Retinal pigment epithelial cell (primary cell): ENCODE measurements around the gene FYN.

ENCODE experiments used
- DNase-seq: peaks from one replicate; pipeline ENCODE4 v3.0.0-alpha.2; 2010; ENCODE audit warnings: low read depth
- H3K4me3 ChIP-seq: 2 replicates; pipeline ENCODE4 v1.5.1; 2011; ENCODE audit warnings: mild to moderate bottlenecking, low read length, control low read depth, moderate library complexity
- TF ChIP-seq, protein P1 (sequence below): conservative IDR thresholded peaks from 2 replicates; pipeline ENCODE4 v1.5.1; 2011; ENCODE audit warnings: low read depth, low read length, control low read depth, inconsistent platforms

Gene FYN

DNA sequence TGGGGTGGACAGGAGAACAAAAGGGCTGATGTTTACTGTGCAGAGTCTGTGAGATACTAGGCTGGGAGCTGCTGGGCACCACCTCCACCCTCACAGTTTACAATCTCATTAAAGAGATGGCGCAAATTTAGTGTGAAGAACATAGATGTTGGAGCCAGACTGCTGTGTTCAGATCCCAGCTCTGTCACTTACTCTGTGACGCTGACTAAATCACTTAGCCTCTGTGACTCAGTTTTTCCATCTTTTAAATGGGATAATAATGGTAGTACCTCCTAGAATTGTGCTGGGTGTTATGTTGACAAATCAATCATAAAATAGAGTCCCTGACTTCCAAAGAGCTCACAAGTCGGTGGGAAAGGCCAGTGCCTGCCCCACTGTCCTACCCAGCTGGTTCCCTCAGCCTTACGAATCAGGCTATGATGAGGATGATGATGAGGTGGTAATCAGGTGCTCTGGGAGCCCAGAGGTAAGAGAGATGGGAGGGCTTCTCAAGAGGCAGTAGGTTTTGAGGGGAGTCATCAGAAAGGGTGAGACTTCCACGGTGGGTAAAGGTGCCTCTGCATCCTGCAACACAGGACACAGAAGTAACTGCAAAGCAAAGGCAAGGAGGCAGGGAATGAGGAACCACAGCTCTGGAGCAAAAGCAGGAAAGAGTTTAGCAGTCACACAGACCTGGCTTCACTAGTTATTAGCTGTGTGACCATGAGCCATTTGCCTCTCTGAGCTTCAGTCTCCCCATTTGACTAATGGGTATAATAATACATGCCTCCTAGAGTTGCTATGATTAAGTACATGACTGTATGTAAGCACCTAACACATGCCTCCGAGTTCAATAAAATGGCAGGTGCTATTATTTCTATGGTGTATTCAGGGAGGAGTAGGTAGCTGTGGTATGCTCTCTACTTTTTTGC lies 8.9 kb downstream of the FYN start:
- TF ChIP-seq, protein P1, sequence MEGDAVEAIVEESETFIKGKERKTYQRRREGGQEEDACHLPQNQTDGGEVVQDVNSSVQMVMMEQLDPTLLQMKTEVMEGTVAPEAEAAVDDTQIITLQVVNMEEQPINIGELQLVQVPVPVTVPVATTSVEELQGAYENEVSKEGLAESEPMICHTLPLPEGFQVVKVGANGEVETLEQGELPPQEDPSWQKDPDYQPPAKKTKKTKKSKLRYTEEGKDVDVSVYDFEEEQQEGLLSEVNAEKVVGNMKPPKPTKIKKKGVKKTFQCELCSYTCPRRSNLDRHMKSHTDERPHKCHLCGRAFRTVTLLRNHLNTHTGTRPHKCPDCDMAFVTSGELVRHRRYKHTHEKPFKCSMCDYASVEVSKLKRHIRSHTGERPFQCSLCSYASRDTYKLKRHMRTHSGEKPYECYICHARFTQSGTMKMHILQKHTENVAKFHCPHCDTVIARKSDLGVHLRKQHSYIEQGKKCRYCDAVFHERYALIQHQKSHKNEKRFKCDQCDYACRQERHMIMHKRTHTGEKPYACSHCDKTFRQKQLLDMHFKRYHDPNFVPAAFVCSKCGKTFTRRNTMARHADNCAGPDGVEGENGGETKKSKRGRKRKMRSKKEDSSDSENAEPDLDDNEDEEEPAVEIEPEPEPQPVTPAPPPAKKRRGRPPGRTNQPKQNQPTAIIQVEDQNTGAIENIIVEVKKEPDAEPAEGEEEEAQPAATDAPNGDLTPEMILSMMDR, result no peak
- DNase-seq, result no peak
- no peak overlapping the region for H3K4me3 ChIP-seq

DNA sequence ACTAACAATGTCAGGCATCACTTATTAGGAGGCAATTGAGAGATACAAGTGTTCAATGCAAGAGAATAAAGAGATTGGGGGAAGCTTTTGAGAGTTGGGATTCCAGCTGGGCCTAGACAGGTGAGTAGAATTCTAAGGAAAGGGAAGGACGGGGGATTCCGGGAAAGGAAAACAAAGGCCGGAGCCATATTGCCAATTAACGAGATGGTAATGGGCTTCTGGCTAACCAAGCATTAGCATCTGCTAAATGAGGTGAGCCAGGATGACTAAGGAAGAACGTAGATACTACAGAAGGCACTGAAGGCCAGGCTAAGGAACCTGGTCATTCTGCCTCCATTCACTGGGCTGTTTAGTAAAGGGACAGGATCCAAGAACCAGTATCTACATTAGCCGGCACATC lies 10.5 kb downstream of the FYN start:
- no peak for DNase-seq
- TF ChIP-seq, protein P1, result no peak
- no peak overlapping the region for H3K4me3 ChIP-seq

DNA sequence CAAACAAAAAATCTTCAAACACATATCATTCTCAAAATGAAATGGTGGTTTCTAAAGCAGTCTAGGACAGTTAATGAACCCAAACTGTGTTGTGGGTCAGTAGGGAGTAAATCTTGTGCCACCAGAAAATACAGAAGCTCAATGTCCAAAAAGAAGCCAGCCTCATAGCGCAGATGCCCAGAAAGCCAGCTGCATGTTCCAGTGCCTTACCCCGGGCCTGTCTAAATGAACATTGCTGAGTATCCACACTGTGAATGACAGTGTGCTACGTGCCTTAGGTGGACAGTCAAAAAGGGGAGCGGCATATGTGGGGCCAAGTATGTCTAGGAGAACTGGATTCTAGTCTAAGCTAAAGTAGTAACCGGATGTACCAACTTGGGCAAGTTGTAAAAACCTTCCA lies 10.9 kb downstream of the FYN start:
- no peak overlapping the region for H3K4me3 ChIP-seq
- TF ChIP-seq, protein P1, result no peak
- DNase-seq, result no peak

DNA sequence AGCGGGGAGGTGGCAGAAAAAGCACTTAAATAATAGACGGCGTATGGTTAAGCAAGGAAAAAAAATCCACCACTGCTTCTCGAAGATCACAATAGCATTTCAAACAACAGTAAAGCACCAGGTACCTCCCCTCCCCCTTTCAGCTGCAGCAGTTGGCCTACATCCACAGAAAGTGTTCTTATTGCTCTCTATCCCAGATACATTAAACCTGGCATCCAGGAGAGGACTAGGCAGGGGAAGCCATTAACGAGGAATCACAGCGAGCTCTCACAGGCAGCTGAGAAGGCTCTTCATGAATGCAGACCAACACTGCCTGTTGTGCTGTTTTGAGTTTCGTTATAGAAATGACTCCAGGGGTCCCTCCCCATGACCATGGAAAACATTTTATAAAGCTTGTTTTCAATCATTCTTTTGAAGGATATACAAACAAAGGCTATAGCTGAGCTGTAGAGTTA lies 11.8 kb downstream of the FYN start:
- TF ChIP-seq, protein P1, result no peak
- no peak for DNase-seq
- no peak overlapping the region for H3K4me3 ChIP-seq

DNA sequence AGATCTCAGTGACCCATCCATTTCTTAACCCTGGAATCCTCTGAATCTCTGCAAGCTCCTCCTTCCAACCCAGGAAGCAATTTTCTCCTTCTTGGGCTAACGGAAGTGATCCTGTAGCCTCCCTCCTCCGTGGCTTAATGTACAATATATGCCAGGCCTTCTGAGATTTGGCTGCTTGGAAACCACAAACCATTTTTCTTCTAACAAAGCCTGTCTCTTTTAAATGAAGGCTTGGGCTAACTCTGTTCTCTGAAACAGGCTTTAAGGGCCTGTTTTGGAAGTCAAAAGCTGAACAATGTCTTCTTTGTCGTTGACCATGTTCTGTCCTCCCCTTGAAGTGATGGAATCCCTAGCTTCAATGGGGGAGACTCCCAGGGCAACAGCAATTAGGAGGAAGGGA lies 14.9 kb downstream of the FYN start:
- DNase-seq, result no peak
- H3K4me3 ChIP-seq, result no peak overlapping the region
- TF ChIP-seq, protein P1, result no peak

DNA sequence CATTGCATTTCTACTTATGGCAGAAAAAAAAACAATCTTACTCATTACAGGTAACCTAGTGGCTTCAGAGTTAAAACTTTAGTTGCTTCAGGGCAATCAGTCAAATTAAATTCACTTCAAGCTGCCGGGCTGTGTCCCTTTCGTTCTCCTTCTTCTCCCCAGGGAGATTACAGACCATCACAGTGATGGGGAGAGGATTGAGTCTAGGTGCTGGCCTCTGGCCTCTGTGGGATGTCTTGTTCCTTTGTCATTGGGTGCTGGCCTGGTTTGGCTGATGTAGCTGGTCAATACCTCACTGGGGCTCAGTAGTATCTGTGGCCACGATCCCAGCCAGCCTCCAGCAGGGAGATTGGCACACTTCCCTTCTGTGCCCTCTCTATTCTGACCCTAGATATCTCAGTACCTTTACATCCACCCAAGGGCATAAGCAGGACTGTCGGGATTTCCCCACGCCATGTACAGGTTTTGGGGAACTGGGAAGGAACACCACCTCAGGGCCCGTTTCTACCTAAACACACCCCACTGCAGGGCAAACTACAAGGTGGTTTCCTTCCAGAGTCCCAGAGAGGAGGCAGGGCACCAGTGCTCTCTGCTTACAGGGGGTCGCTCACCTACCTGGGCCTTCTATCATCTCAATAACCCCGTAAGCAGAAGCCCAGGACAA lies 15.4 kb downstream of the FYN start:
- TF ChIP-seq, protein P1, result no peak
- no peak overlapping the region for H3K4me3 ChIP-seq
- DNase-seq, result no peak
